Activated CD4-positive, alpha-beta T cell treated with anti-CD3 and anti-CD28 coated beads for 36 hours (primary cell): ENCODE data around the gene RFX3. TPM values are rescaled to one million over a fixed set of nuclear protein-coding genes. Genes with fewer than 3 reads are reported as not detected.
A peak's percentile ranks its signal among the peaks of the same experiment; 100 is the strongest.

Experiments
- ATAC-seq: fragments of 200-7000 bp; cut with Tn5 transposase; one replicate; pipeline ENCODE4 v1.10.0; 2021; ENCODE audit warnings: mild to moderate bottlenecking, moderate library complexity
- CTCF ChIA-PET: fragments of 350-600 bp; sonication (Branson Sonifier 250); formaldehyde crosslinking; loops from one replicate; lab custom pipeline; 2021; ENCODE audit warnings: antibody characterized with exemption; lab: Charles Lee
- POLR2A ChIA-PET: fragments of 350-600 bp; sonication (Branson Sonifier 250); formaldehyde crosslinking; loops from one replicate; lab custom pipeline; 2021; ENCODE audit warnings: antibody characterized with exemption, inconsistent platforms; lab: Charles Lee
- DNase-seq: peaks from one replicate; pipeline ENCODE4 v3.0.0-alpha.2; 2020
- H3K27ac Mint-ChIP-seq: one replicate; pipeline ENCODE4 v1.8.0; 2021; ENCODE audit warnings: mixed read lengths
- H3K27me3 Mint-ChIP-seq: one replicate; pipeline ENCODE4 v1.8.0; 2021; ENCODE audit warnings: mixed read lengths
- H3K36me3 Mint-ChIP-seq: one replicate; pipeline ENCODE4 v1.8.0; 2021; ENCODE audit warnings: low read depth, mixed read lengths
- H3K4me1 Mint-ChIP-seq: one replicate; pipeline ENCODE4 v1.8.0; 2021; ENCODE audit warnings: mixed read lengths
- H3K4me3 Mint-ChIP-seq: one replicate; pipeline ENCODE4 v1.8.0; 2021; ENCODE audit warnings: mild to moderate bottlenecking, moderate library complexity, mixed read lengths
- H3K9me3 Mint-ChIP-seq: one replicate; pipeline ENCODE4 v1.8.0; 2021; ENCODE audit warnings: low read depth, mixed read lengths
- intact Hi-C, 2 experiments: fragments of 100-400 bp; cut with DNase I in 1 of 2; cut with micrococcal nuclease in 1 of 2; formaldehyde crosslinking; loops; one replicate each; pipeline versions ENCODE4 v1.14.2 to v1.15.1; 2022 to 2024; cut with DNase I, micrococcal nuclease
- total RNA-seq, 2 experiments: library from RNA; stranded (reverse); gene quantifications; one replicate each; pipeline ENCODE4 v1.2.3, GENCODE V29; 2021

RFX3 gene
- total RNA-seq, 2 experiments from 2014 or later: 12.5 to 16.6 TPM

- ATAC-seq: no peak
- DNase-seq: no peak
- H3K4me3 Mint-ChIP-seq: no peak overlapping the region
- no peaks in the 10 kb centered on the region for H3K9me3 Mint-ChIP-seq
- ChIA-PET POLR2A (no interaction called here), CTCF (interaction anchor here (0.7 kb wide), 1 partner anchor 10 kb away, joined by 3 read pairs; no protein-coding TSS in a partner anchor)
- no peak overlapping the region for H3K27ac Mint-ChIP-seq
- peaks cover 24% of the 10 kb centered on the region for H3K36me3 Mint-ChIP-seq
- intact Hi-C loops: no loop called here
- H3K4me1 Mint-ChIP-seq: no peaks in the 10 kb centered on the region
- H3K27me3 Mint-ChIP-seq: no peaks in the 10 kb centered on the region
These were observed 274.5 kb downstream of the RFX3 start for GRCh38 chr9:3251309-3251708.

GRCh38 chr9:3250741-3251140, 275.1 kb downstream of the RFX3 start:
- H3K27me3 Mint-ChIP-seq: no peaks in the 10 kb centered on the region
- ATAC-seq: no peak
- POLR2A ChIA-PET: no interaction called here
- H3K36me3 Mint-ChIP-seq: peaks cover 25% of the 10 kb centered on the region
- H3K9me3 Mint-ChIP-seq: no peaks in the 10 kb centered on the region
- no peaks in the 10 kb centered on the region for H3K4me1 Mint-ChIP-seq
- DNase-seq: no peak
- CTCF ChIA-PET: interaction anchor here (1.1 kb wide), 1 partner anchor 10 kb away, joined by 4 read pairs; no protein-coding TSS in a partner anchor
- H3K4me3 Mint-ChIP-seq: no peak overlapping the region
- H3K27ac Mint-ChIP-seq: no peak overlapping the region
- intact Hi-C loops: no loop called here

- intact Hi-C loops: loop anchor here in 1 of 2 experiments (10.0 kb wide), 2 partner anchors 868 to 1118 kb away; no protein-coding TSS in a partner anchor
- no peak for DNase-seq
- CTCF ChIA-PET: interaction anchor here (0.6 kb wide), 2 partner anchors 128 to 494 kb away, joined by 3 to 4 read pairs; no protein-coding TSS in a partner anchor
- Mint-ChIP-seq H3K9me3 (no peaks in the 10 kb centered on the region), H3K4me1 (peaks cover 5% of the 10 kb centered on the region), H3K27ac (no peak overlapping the region), H3K36me3 (peaks cover 14% of the 10 kb centered on the region), H3K27me3 (no peaks in the 10 kb centered on the region), H3K4me3 (no peak overlapping the region)
- POLR2A ChIA-PET: no interaction called here
- no peak for ATAC-seq
These were observed 278.6 kb downstream of the RFX3 start for GRCh38 chr9:3247211-3247610.

GRCh38 chr9:3246241-3246640, 279.6 kb downstream of the RFX3 start:
- Mint-ChIP-seq H3K36me3 (peaks cover 13% of the 10 kb centered on the region), H3K9me3 (no peaks in the 10 kb centered on the region), H3K4me3 (no peak overlapping the region), H3K4me1 (peaks cover 8% of the 10 kb centered on the region), H3K27me3 (no peaks in the 10 kb centered on the region), H3K27ac (no peak overlapping the region)
- intact Hi-C loops: loop anchor here in 1 of 2 experiments (10.0 kb wide), 2 partner anchors 869 to 1119 kb away; no protein-coding TSS in a partner anchor
- no peak for ATAC-seq
- ChIA-PET CTCF (no interaction called here), POLR2A (no interaction called here)
- no peak for DNase-seq

- H3K4me1 Mint-ChIP-seq: peaks cover 8% of the 10 kb centered on the region
- H3K36me3 Mint-ChIP-seq: peaks cover 13% of the 10 kb centered on the region
- no peaks in the 10 kb centered on the region for H3K27me3 Mint-ChIP-seq
- intact Hi-C loops: loop anchor here (5.0 to 10.0 kb wide), 4 partner anchors 277 to 1120 kb away; partner anchors contain the start of gene RFX3 (in 1 of the 2)
- ATAC-seq (peak; percentile 69), DNase-seq (peak; percentile 8)
- ChIA-PET POLR2A (no interaction called here), CTCF (interaction anchor here (0.6 to 0.8 kb wide), 2 partner anchors 10 to 196 kb away, joined by 3 to 4 read pairs; no protein-coding TSS in a partner anchor)
- H3K27ac Mint-ChIP-seq: no peak overlapping the region
- H3K9me3 Mint-ChIP-seq: no peaks in the 10 kb centered on the region
- no peak overlapping the region for H3K4me3 Mint-ChIP-seq
These were observed 280.7 kb downstream of the RFX3 start for GRCh38 chr9:3244963-3245653.

GRCh38 chr9:3243683-3244082, 282.1 kb downstream of the RFX3 start:
- CTCF ChIA-PET: no interaction called here
- H3K4me3 Mint-ChIP-seq: no peak overlapping the region
- DNase-seq (no peak), ATAC-seq (no peak)
- intact Hi-C loops: loop anchor here (5.0 to 10.0 kb wide), 4 partner anchors 279 to 1121 kb away; partner anchors contain the start of gene RFX3 (in 1 of the 2)
- H3K36me3 Mint-ChIP-seq: peaks cover 13% of the 10 kb centered on the region
- no peaks in the 10 kb centered on the region for H3K9me3 Mint-ChIP-seq
- no peak overlapping the region for H3K27ac Mint-ChIP-seq
- no peaks in the 10 kb centered on the region for H3K27me3 Mint-ChIP-seq
- POLR2A ChIA-PET: no interaction called here
- peaks cover 8% of the 10 kb centered on the region for H3K4me1 Mint-ChIP-seq

GRCh38 chr9:3241290-3241689, 284.5 kb downstream of the RFX3 start:
- Mint-ChIP-seq H3K9me3 (no peaks in the 10 kb centered on the region), H3K36me3 (peaks cover 7% of the 10 kb centered on the region), H3K27me3 (no peaks in the 10 kb centered on the region), H3K4me1 (peaks cover 8% of the 10 kb centered on the region), H3K27ac (no peak overlapping the region), H3K4me3 (no peak overlapping the region)
- intact Hi-C loops: loop anchor here (5.0 to 10.0 kb wide), 4 partner anchors 281 to 1124 kb away; partner anchors contain the start of gene RFX3 (in 1 of the 2)
- no peak for DNase-seq
- POLR2A ChIA-PET: interaction anchor here (0.7 to 1.2 kb wide), 2 partner anchors 94 to 200 kb away, joined by 9 to 10 read pairs; no protein-coding TSS in a partner anchor
- no peak for ATAC-seq
- CTCF ChIA-PET: interaction anchor here (0.6 to 4.2 kb wide), 27 partner anchors 9 to 1118 kb away, joined by 3 to 75 read pairs (median 3); no protein-coding TSS in a partner anchor

GRCh38 chr9:3240656-3241268, 285.0 kb downstream of the RFX3 start:
- no peak overlapping the region for H3K27ac Mint-ChIP-seq
- peaks cover 7% of the 10 kb centered on the region for H3K36me3 Mint-ChIP-seq
- ChIA-PET CTCF (interaction anchor here (0.5 to 4.2 kb wide), 27 partner anchors 8 to 877 kb away, joined by 3 to 75 read pairs (median 3); no protein-coding TSS in a partner anchor), POLR2A (interaction anchor here (0.7 to 1.2 kb wide), 2 partner anchors 94 to 200 kb away, joined by 9 to 10 read pairs; no protein-coding TSS in a partner anchor)
- no peaks in the 10 kb centered on the region for H3K27me3 Mint-ChIP-seq
- DNase-seq (peak; percentile 84), ATAC-seq (peak; percentile 93)
- H3K4me1 Mint-ChIP-seq: peaks cover 8% of the 10 kb centered on the region
- intact Hi-C loops: loop anchor here (1.0 to 10.0 kb wide), 6 partner anchors 201 to 1124 kb away; partner anchors contain the start of gene RFX3 (in 1 of the 2)
- H3K4me3 Mint-ChIP-seq: no peak overlapping the region
- H3K9me3 Mint-ChIP-seq: no peaks in the 10 kb centered on the region

GRCh38 chr9:3239240-3239639, 286.6 kb downstream of the RFX3 start:
- H3K4me1 Mint-ChIP-seq: peaks cover 3% of the 10 kb centered on the region
- DNase-seq (no peak), ATAC-seq (no peak)
- no peak overlapping the region for H3K4me3 Mint-ChIP-seq
- H3K36me3 Mint-ChIP-seq: peaks cover 5% of the 10 kb centered on the region
- no peaks in the 10 kb centered on the region for H3K9me3 Mint-ChIP-seq
- intact Hi-C loops: no loop called here
- ChIA-PET POLR2A (no interaction called here), CTCF (interaction anchor here (1.2 to 4.2 kb wide), 2 partner anchors 201 to 205 kb away, joined by 3 to 75 read pairs; no protein-coding TSS in a partner anchor)
- no peak overlapping the region for H3K27ac Mint-ChIP-seq
- H3K27me3 Mint-ChIP-seq: no peaks in the 10 kb centered on the region

- ChIA-PET CTCF (interaction anchor here (0.6 to 1.2 kb wide), 3 partner anchors 206 to 1061 kb away, joined by 3 read pairs; no protein-coding TSS in a partner anchor), POLR2A (no interaction called here)
- no peaks in the 10 kb centered on the region for H3K9me3 Mint-ChIP-seq
- H3K36me3 Mint-ChIP-seq: peaks cover 5% of the 10 kb centered on the region
- no peak overlapping the region for H3K27ac Mint-ChIP-seq
- DNase-seq (no peak), ATAC-seq (no peak)
- peaks cover 3% of the 10 kb centered on the region for H3K4me1 Mint-ChIP-seq
- H3K4me3 Mint-ChIP-seq: no peak overlapping the region
- intact Hi-C loops: no loop called here
- H3K27me3 Mint-ChIP-seq: no peaks in the 10 kb centered on the region
These were observed 287.6 kb downstream of the RFX3 start for GRCh38 chr9:3238236-3238635.

- H3K27ac Mint-ChIP-seq: no peak overlapping the region
- H3K9me3 Mint-ChIP-seq: no peaks in the 10 kb centered on the region
- H3K36me3 Mint-ChIP-seq: peaks cover 5% of the 10 kb centered on the region
- ChIA-PET POLR2A (no interaction called here), CTCF (interaction anchor here (1.3 kb wide), 1 partner anchor 212 kb away, joined by 3 read pairs; no protein-coding TSS in a partner anchor)
- ATAC-seq (no peak), DNase-seq (no peak)
- H3K27me3 Mint-ChIP-seq: no peaks in the 10 kb centered on the region
- intact Hi-C loops: no loop called here
- H3K4me3 Mint-ChIP-seq: no peak overlapping the region
- H3K4me1 Mint-ChIP-seq: peaks cover 3% of the 10 kb centered on the region
These were observed 288.7 kb downstream of the RFX3 start for GRCh38 chr9:3237121-3237520.
